Stomach (tissue), 9 donors: Measurements from ENCODE around the gene RAP2A. TPM values are rescaled to one million over a fixed set of nuclear protein-coding genes. Genes with fewer than 3 reads are reported as not detected.

Experiments
- DNase-seq, 2 donors: peaks; one replicate each; pipeline versions ENCODE4 v3.0.0 to v3.0.0-alpha.2; 2013 to 2019
- H3K27ac ChIP-seq, 5 donors: fragments of 200-600 bp in 4 of 5; sonication (generic) in 4 of 5; one replicate each; pipeline ENCODE4 v1.5.1; 2013 to 2019; ENCODE audit warnings: mild to moderate bottlenecking in 1 of 5, moderate library complexity in 1 of 5
- H3K27me3 ChIP-seq, 3 donors: fragments of 200-600 bp; sonication (generic); one replicate each; pipeline ENCODE4 v1.5.1; 2017 to 2019; ENCODE audit warnings: mixed run types in 1 of 3
- H3K36me3 ChIP-seq, 4 donors: fragments of 200-600 bp; sonication (generic); 1 replicate in 3 of 4; 2 replicates in 1 of 4; pipeline ENCODE4 v1.5.1; 2016 to 2019
- H3K4me1 ChIP-seq, 4 donors: fragments of 200-600 bp; sonication (generic); one replicate each; pipeline ENCODE4 v1.5.1; 2016 to 2019
- H3K4me3 ChIP-seq, 4 donors: fragments of 200-600 bp; sonication (generic) in 3 of 4; one replicate each; pipeline ENCODE4 v1.5.1; 2016 to 2019; ENCODE audit warnings: mild to moderate bottlenecking in 1 of 4
- H3K9me3 ChIP-seq, 4 donors: fragments of 200-600 bp; sonication (generic); one replicate each; pipeline ENCODE4 v1.5.1; 2016 to 2019
- EP300 ChIP-seq: sonication (generic); formaldehyde crosslinking; IDR thresholded peaks from one replicate; pipeline ENCODE4 v1.6.1; 2017; ENCODE audit warnings: antibody characterized with exemption
- POLR2A ChIP-seq, 4 donors: fragments of 450-650 bp; IDR thresholded peaks; one replicate each; pipeline ENCODE4 v1.6.1; 2016; ENCODE audit warnings: antibody characterized with exemption in 4 of 4, control low read depth in 2 of 4, mild to moderate bottlenecking in 1 of 4, moderate library complexity in 1 of 4
- POLR2AphosphoS5 ChIP-seq, 3 donors: sonication (generic); formaldehyde crosslinking; IDR thresholded peaks; one replicate each; pipeline ENCODE4 v1.6.1; 2016; ENCODE audit warnings: antibody characterized with exemption in 3 of 3
- WGBS, 5 donors: extraction: QIAGEN DNeasy Blood & Tissue Kit in 3 of 5; methylation state at CpG; one replicate each; pipeline versions ENCODE4 v1.1.5 to v1.1.7; 2013 to 2018; 5-methylcytosine and 5-hydroxymethylcytosine counted together
- intact Hi-C: fragments of 100-400 bp; cut with DNase I; formaldehyde crosslinking; loops from one replicate; pipeline ENCODE4 v1.15.1; 2023; ENCODE audit warnings: low total_unique reads
- polyA plus RNA-seq, 3 donors: library from polyadenylated mRNA; stranded (reverse); fragments of 200-250 nt; gene quantifications; one replicate each; pipeline ENCODE4 v1.2.3, GENCODE V29; 2013
- total RNA-seq, 5 donors: library from RNA; depleted of rRNA; stranded (reverse); fragments of >200 nt; gene quantifications; one replicate each; pipeline versions ENCODE4 v1.1.0 to v1.2.3, GENCODE V29; 2014 to 2016
- TF ChIP-seq, protein P1 (sequence below), 7 experiments: fragments of 450-650 bp in 4 of 7; fragments of 200-600 bp in 3 of 7; sonication (generic) in 3 of 7; IDR thresholded peaks; one replicate each; pipeline ENCODE4 v1.5.1; 2016 to 2019; ENCODE audit warnings: antibody characterized with exemption in 7 of 7, control low read depth in 2 of 7, mild to moderate bottlenecking in 1 of 7
- donor health status: healthy with polysubstance abuse.
- donor health status: Bipolar disorder and iron deficiency.
- donor health status: healthy.

The RAP2A gene
- total and polyA plus RNA-seq, 8 donors, result 2.6 to 51.0 (median 8.6) TPM

GRCh38 chr13:97388373-97388772 is 45.6 kb upstream of the RAP2A start:
- no peak for TF ChIP-seq POLR2A (IDR thresholded peaks at IDR 0.05)
- TF ChIP-seq, protein P1, sequence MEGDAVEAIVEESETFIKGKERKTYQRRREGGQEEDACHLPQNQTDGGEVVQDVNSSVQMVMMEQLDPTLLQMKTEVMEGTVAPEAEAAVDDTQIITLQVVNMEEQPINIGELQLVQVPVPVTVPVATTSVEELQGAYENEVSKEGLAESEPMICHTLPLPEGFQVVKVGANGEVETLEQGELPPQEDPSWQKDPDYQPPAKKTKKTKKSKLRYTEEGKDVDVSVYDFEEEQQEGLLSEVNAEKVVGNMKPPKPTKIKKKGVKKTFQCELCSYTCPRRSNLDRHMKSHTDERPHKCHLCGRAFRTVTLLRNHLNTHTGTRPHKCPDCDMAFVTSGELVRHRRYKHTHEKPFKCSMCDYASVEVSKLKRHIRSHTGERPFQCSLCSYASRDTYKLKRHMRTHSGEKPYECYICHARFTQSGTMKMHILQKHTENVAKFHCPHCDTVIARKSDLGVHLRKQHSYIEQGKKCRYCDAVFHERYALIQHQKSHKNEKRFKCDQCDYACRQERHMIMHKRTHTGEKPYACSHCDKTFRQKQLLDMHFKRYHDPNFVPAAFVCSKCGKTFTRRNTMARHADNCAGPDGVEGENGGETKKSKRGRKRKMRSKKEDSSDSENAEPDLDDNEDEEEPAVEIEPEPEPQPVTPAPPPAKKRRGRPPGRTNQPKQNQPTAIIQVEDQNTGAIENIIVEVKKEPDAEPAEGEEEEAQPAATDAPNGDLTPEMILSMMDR (IDR thresholded peaks at IDR 0.05), result no peak
- no peak for TF ChIP-seq EP300
- TF ChIP-seq POLR2AphosphoS5 (IDR thresholded peaks at IDR 0.05), result no peak
- H3K36me3 ChIP-seq, result peaks cover 3 to 56% (median 29%) of the 10 kb centered on the region in 4 donors
- peak overlapping the region in 2 of 5 donors; percentile 48 to 58 for H3K27ac ChIP-seq
- no peak overlapping the region for H3K4me3 ChIP-seq
- H3K27me3 ChIP-seq, result no peaks in the 10 kb centered on the region
- H3K4me1 ChIP-seq, result peaks cover 0 to 18% (median 2%) of the 10 kb centered on the region in 4 donors
- WGBS, 5 donors, result 66 to 88% (median 78%) methylated on average over 3 of the region's 3 CpGs
- no peak for DNase-seq
- intact Hi-C loops, result no loop called here
- H3K9me3 ChIP-seq, result no peaks in the 10 kb centered on the region

GRCh38 chr13:97390941-97391600 is 42.9 kb upstream of the RAP2A start:
- peaks cover 3 to 48% (median 18%) of the 10 kb centered on the region in 4 donors for H3K36me3 ChIP-seq

GRCh38 chr13:97392020-97392419 is 41.9 kb upstream of the RAP2A start:
- WGBS, 5 donors, result 61 to 80% (median 72%) methylated on average over 1 of the region's 1 CpG
- Histone ChIP-seq H3K27me3 (no peaks in the 10 kb centered on the region), H3K4me3 (no peak overlapping the region), H3K4me1 (peaks cover 0 to 18% (median 3%) of the 10 kb centered on the region in 4 donors), H3K36me3 (peaks cover 3 to 41% (median 13%) of the 10 kb centered on the region in 4 donors), H3K9me3 (no peaks in the 10 kb centered on the region), H3K27ac (no peak overlapping the region)
- TF ChIP-seq, protein P1 (IDR thresholded peaks at IDR 0.05), result no peak
- no peak for TF ChIP-seq EP300
- no peak for DNase-seq
- intact Hi-C loops, result no loop called here

More at GRCh38 chr13:97390941-97391600, 42.9 kb upstream of the RAP2A start:
- intact Hi-C loops, result no loop called here
- DNase-seq, result no peak
- 71 to 77% (median 73%) methylated on average over 3 of the region's 3 CpGs for WGBS, 5 donors
- no peak overlapping the region for H3K27ac ChIP-seq
- no peak overlapping the region for H3K4me3 ChIP-seq
- no peak for TF ChIP-seq POLR2AphosphoS5 (IDR thresholded peaks at IDR 0.05)
- TF ChIP-seq, protein P1 (IDR thresholded peaks at IDR 0.05), result no peak
- H3K9me3 ChIP-seq, result no peaks in the 10 kb centered on the region
- no peaks in the 10 kb centered on the region for H3K27me3 ChIP-seq
- peaks cover 0 to 18% (median 2%) of the 10 kb centered on the region in 4 donors for H3K4me1 ChIP-seq

DNA sequence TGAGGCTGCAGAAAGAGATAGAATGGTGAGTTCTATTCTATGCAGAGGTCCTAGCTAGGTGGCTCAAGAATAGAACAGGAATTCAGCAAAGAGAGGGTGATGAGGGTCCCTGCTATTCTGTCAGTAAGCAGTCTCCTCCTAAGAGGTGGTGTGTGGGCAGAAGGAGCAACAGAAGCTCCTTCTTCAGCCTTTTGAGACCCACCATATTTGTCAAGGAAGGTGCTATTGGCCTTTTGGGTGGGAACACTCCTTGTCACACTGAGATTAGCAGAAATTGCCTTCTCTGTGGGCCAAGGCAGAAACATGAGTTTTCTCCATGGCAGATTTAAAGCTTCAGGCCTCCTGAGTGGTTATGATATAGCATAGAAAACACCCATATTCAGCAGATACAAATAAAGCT is 39.4 kb upstream of the RAP2A start:
- Histone ChIP-seq H3K4me1 (peaks cover 0 to 19% (median 5%) of the 10 kb centered on the region in 4 donors), H3K27ac (no peak overlapping the region), H3K9me3 (no peaks in the 10 kb centered on the region), H3K4me3 (no peak overlapping the region), H3K27me3 (no peaks in the 10 kb centered on the region), H3K36me3 (peaks cover 0 to 26% (median 5%) of the 10 kb centered on the region in 4 donors)
- DNase-seq, result no peak
- no peak for TF ChIP-seq POLR2AphosphoS5 (IDR thresholded peaks at IDR 0.05)
- TF ChIP-seq POLR2A (IDR thresholded peaks at IDR 0.05), result no peak
- no peak for TF ChIP-seq EP300
- TF ChIP-seq, protein P1 (IDR thresholded peaks at IDR 0.05), result no peak
- intact Hi-C loops, result no loop called here
